Heart left ventricle (tissue), 13 donors: ENCODE measurements around the gene PRPS2.

ENCODE experiments used
- POLR2A ChIP-seq, 2 donors: fragments of 450-650 bp; IDR thresholded peaks; one replicate each; pipeline ENCODE4 v1.6.1; 2017; ENCODE audit warnings: antibody characterized with exemption in 2 of 2, mild to moderate bottlenecking in 2 of 2, moderate library complexity in 2 of 2
- TF ChIP-seq, protein P1 (sequence below), 12 donors: fragments of 200-600 bp; sonication (generic) in 4 of 12; IDR thresholded peaks; one replicate each; pipeline versions ENCODE4 v1.5.0 to v1.8.0; 2018 to 2022; ENCODE audit warnings: antibody characterized with exemption in 12 of 12, mild to moderate bottlenecking in 5 of 12
- donor health status: ischemic (EF 13 %, LVEDD 7.1; RV severe dilation, severe dysfunction).
- donor health status: DM: no; HTN: yes; CAD: no.
- donor health status: DM: no; HTN: no; CAD: no.
- donor health status: ischemic (EF 25% LVEDD 6.9; RV normal size, moderate dysfunction).
- donor health status: ischemic (EF 25% LVEDD 5.7; RV mildly dilated, moderate dysfunction).
- donor health status: ischemic (EF 35%, LVEDD 5.7; RV mildly dilated, moderate dysfunction).
- donor health status: nonischemic (EF 11% LVEDD 7.7; RV severe dilation, severe dysfunction).
- donor health status: DM: yes; HTN: yes; CAD: no.
- donor health status: PGD.
- donor health status: ischemic (EF 29% LVEDD 5.4; RV normal size, mild dysfunction).
- donor health status: nonischemic (EF 23%, LVEDD 6.1; RV moderate dilation, normal function).

- TF ChIP-seq, protein P1, sequence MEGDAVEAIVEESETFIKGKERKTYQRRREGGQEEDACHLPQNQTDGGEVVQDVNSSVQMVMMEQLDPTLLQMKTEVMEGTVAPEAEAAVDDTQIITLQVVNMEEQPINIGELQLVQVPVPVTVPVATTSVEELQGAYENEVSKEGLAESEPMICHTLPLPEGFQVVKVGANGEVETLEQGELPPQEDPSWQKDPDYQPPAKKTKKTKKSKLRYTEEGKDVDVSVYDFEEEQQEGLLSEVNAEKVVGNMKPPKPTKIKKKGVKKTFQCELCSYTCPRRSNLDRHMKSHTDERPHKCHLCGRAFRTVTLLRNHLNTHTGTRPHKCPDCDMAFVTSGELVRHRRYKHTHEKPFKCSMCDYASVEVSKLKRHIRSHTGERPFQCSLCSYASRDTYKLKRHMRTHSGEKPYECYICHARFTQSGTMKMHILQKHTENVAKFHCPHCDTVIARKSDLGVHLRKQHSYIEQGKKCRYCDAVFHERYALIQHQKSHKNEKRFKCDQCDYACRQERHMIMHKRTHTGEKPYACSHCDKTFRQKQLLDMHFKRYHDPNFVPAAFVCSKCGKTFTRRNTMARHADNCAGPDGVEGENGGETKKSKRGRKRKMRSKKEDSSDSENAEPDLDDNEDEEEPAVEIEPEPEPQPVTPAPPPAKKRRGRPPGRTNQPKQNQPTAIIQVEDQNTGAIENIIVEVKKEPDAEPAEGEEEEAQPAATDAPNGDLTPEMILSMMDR (IDR thresholded peaks at IDR 0.05): no peak
- no peak for TF ChIP-seq POLR2A (IDR thresholded peaks at IDR 0.05)
These were observed 74.1 kb downstream of the PRPS2 start for GRCh38 chrX:12865359-12865758.
